ENCODE data around the gene KIRREL3. TPM values are rescaled to one million over a fixed set of nuclear protein-coding genes. Genes with fewer than 3 reads are reported as not detected.

The KIRREL3 gene
- total and polyA plus RNA-seq, 2 of the 4 experiments (the other 2 are of a cell fraction): 10.9 to 15.9 TPM

DNA sequence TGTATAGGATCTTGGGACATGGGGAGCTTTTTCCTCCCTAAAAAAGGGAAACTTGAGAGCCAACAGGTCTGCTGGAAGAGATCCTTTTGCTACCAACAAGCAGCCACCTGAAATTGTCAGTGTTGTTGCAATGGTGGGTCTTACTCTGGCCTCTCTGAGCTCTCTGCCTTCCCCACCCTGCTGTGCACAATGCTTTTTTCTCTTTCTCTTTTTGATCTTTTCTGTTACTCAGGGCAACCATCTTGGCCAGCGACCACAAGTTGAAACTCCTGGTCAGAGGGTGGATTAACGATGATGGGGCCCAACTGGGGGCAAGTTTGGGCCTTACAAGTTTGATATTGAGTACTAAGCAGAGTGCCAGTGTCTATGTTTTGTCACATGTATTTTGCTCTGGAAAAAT is 155.8 kb downstream of the KIRREL3 start:
- ChIA-PET POLR2A (ENCODE audit: unreplicated experiment) (no interaction called here), CTCF (no interaction called here)
- H3K9ac ChIP-seq (ENCODE audit: low read depth, low read length): no peak overlapping the region
- H3K27me3 ChIP-seq (ENCODE audit: control insufficient read depth, insufficient read depth, low read length): no peaks in the 10 kb centered on the region
- in situ Hi-C loops (cut with MboI; ENCODE audit: low sequenced_read_pairs) (no loop called here), intact Hi-C loops (cut with micrococcal nuclease) (no loop called here), dilution Hi-C loops (cut with HindIII; ENCODE audit: low sequenced_read_pairs, unreplicated experiment) (no loop called here)
- H2BK20ac ChIP-seq (ENCODE audit: low read depth, low read length): no peak overlapping the region
- H3K4ac ChIP-seq (ENCODE audit: low read depth, low read length): no peak overlapping the region
- ATAC-seq (ENCODE audit: low read depth) (no peak), DNase-seq (no peak)
- no peak overlapping the region for H3K27ac ChIP-seq (ENCODE audit: insufficient read depth, low read length)
- WGBS, 2 experiments (ENCODE audit: extremely low coverage in 2 of 2, insufficient read length in 1 of 2): no CpG with 5 or more reads among the region's 2 CpGs
- no TSS peak for BruUV-seq (replicated peaks)
- H4K20me1 ChIP-seq (ENCODE audit: insufficient read depth, low read length): no peaks in the 10 kb centered on the region
- H3K36me3 ChIP-seq (ENCODE audit: control insufficient read depth, insufficient read depth, low read length): no peaks in the 10 kb centered on the region
- H2BK15ac ChIP-seq (ENCODE audit: low read depth, low read length): no peak overlapping the region
- H4K8ac ChIP-seq (ENCODE audit: low read depth in 2 of 2, low read length in 2 of 2): no peak overlapping the region
- no peaks in the 10 kb centered on the region for H3K9me1 ChIP-seq (ENCODE audit: insufficient read depth, low read length)
- no peak overlapping the region for H4K5ac ChIP-seq (ENCODE audit: low read depth, low read length)
- H2AK5ac ChIP-seq (ENCODE audit: low read depth, low read length): no peak overlapping the region
- no peak overlapping the region for H2BK5ac ChIP-seq (ENCODE audit: low read depth, low read length, poor library complexity, severe bottlenecking)
- H2AFZ ChIP-seq (replicated peaks; ENCODE audit: low read length, poor library complexity): no peak overlapping the region
- H2BK120ac ChIP-seq (ENCODE audit: low read depth, low read length): no peak overlapping the region
- no peak overlapping the region for H3K18ac ChIP-seq (ENCODE audit: low read depth, low read length)
- H2AK9ac ChIP-seq (replicated peaks; ENCODE audit: low read depth, low read length, poor library complexity): peak overlapping the region; percentile 37
- H3K23ac ChIP-seq (ENCODE audit: low read depth, low read length): no peak overlapping the region
- no peak overlapping the region for H3K4me2 ChIP-seq (ENCODE audit: low read depth, low read length)
- no peak overlapping the region for H3K4me3 ChIP-seq (ENCODE audit: insufficient read depth, low read depth, low read length)
- H3K9me3 ChIP-seq (ENCODE audit: control insufficient read depth, insufficient read depth, low read length): no peaks in the 10 kb centered on the region
- TF ChIP-seq NFE2L2 (IDR thresholded peaks at IDR 0.05; ENCODE audit: low read depth, low read length) (no peak), CHD1 (IDR thresholded peaks at IDR 0.05; ENCODE audit: low read depth, low read length) (no peak), MAFK (IDR thresholded peaks at IDR 0.05; ENCODE audit: low read depth, low read length) (no peak), CEBPB (IDR thresholded peaks at IDR 0.05; ENCODE audit: low read depth, low read length) (no peak), MXI1 (IDR thresholded peaks at IDR 0.05; ENCODE audit: borderline replicate concordance, low read depth, low read length) (no peak), MAZ (IDR thresholded peaks at IDR 0.05; ENCODE audit: borderline replicate concordance, low read depth, low read length) (no peak), SMC3 (IDR thresholded peaks at IDR 0.05; ENCODE audit: low read depth, low read length) (no peak), RFX5 (IDR thresholded peaks at IDR 0.05; ENCODE audit: low read depth, low read length) (no peak), POLR2A (IDR thresholded peaks at IDR 0.05; ENCODE audit: low read depth, low read length) (no peak), RAD21 (IDR thresholded peaks at IDR 0.05; ENCODE audit: low read length) (no peak), FOS (IDR thresholded peaks at IDR 0.05; ENCODE audit: low read depth, low read length) (no peak), RCOR1 (IDR thresholded peaks at IDR 0.05; ENCODE audit: insufficient replicate concordance, low read length) (no peak), BHLHE40 (IDR thresholded peaks at IDR 0.05; ENCODE audit: low read depth, low read length) (no peak)
- TF ChIP-seq, protein P1, sequence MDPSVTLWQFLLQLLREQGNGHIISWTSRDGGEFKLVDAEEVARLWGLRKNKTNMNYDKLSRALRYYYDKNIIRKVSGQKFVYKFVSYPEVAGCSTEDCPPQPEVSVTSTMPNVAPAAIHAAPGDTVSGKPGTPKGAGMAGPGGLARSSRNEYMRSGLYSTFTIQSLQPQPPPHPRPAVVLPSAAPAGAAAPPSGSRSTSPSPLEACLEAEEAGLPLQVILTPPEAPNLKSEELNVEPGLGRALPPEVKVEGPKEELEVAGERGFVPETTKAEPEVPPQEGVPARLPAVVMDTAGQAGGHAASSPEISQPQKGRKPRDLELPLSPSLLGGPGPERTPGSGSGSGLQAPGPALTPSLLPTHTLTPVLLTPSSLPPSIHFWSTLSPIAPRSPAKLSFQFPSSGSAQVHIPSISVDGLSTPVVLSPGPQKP (IDR thresholded peaks at IDR 0.05; ENCODE audit: borderline replicate concordance, low read depth, low read length): no peak
- TF ChIP-seq, protein P2, sequence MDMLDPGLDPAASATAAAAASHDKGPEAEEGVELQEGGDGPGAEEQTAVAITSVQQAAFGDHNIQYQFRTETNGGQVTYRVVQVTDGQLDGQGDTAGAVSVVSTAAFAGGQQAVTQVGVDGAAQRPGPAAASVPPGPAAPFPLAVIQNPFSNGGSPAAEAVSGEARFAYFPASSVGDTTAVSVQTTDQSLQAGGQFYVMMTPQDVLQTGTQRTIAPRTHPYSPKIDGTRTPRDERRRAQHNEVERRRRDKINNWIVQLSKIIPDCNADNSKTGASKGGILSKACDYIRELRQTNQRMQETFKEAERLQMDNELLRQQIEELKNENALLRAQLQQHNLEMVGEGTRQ (IDR thresholded peaks at IDR 0.05; ENCODE audit: low read depth, low read length): no peak
- TF ChIP-seq, protein P3, sequence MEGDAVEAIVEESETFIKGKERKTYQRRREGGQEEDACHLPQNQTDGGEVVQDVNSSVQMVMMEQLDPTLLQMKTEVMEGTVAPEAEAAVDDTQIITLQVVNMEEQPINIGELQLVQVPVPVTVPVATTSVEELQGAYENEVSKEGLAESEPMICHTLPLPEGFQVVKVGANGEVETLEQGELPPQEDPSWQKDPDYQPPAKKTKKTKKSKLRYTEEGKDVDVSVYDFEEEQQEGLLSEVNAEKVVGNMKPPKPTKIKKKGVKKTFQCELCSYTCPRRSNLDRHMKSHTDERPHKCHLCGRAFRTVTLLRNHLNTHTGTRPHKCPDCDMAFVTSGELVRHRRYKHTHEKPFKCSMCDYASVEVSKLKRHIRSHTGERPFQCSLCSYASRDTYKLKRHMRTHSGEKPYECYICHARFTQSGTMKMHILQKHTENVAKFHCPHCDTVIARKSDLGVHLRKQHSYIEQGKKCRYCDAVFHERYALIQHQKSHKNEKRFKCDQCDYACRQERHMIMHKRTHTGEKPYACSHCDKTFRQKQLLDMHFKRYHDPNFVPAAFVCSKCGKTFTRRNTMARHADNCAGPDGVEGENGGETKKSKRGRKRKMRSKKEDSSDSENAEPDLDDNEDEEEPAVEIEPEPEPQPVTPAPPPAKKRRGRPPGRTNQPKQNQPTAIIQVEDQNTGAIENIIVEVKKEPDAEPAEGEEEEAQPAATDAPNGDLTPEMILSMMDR (conservative IDR thresholded peaks at IDR 0.05; ENCODE audit: low read depth, low read length): no peak
- H4K91ac ChIP-seq (ENCODE audit: insufficient read depth, low read depth, low read length): no peak overlapping the region
- H3K79me1 ChIP-seq (ENCODE audit: low read depth in 1 of 2, low read length in 2 of 2): peaks cover 3 to 8% of the 10 kb centered on the region in 2 experiments; a peak in 2 of 4 replicates
- H3K4me1 ChIP-seq (ENCODE audit: control insufficient read depth, insufficient read depth, low read length): no peaks in the 10 kb centered on the region
- no peak overlapping the region for H3K14ac ChIP-seq (replicated peaks; ENCODE audit: low read depth, low read length)
- H3K56ac ChIP-seq (ENCODE audit: extremely low read depth, insufficient read depth, low read length): no peak overlapping the region

All from IMR-90 (cell line).